ENCODE measurements around the gene PRKAR1B. TPM values are rescaled to one million over a fixed set of nuclear protein-coding genes. Genes with fewer than 3 reads are reported as not detected.

The PRKAR1B gene
- polyA plus RNA-seq, 6 donors from 2014 or later, result 2.9 to 5.9 (median 4.2) TPM

- no peak for ATAC-seq (ENCODE audit: low read depth in 2 of 2)
- no peak overlapping the region for H3K27ac Mint-ChIP-seq
- H3K27me3 Mint-ChIP-seq, result no peaks in the 10 kb centered on the region
- no peaks in the 10 kb centered on the region for H3K36me3 Mint-ChIP-seq
- peaks cover 0 to 5% (median 0%) of the 10 kb centered on the region in 7 donors for H3K9me3 Mint-ChIP-seq
- no peak for DNase-seq
- H3K4me3 Mint-ChIP-seq, result no peak overlapping the region
- H3K4me1 Mint-ChIP-seq, result peaks cover 1 to 9% (median 4%) of the 10 kb centered on the region in 3 donors
Measured at GRCh38 chr7:501526-501925, 225.6 kb downstream of the PRKAR1B start.

- Mint-ChIP-seq H3K36me3 (no peaks in the 10 kb centered on the region), H3K4me1 (peaks cover 1 to 9% (median 4%) of the 10 kb centered on the region in 3 donors), H3K27ac (peak overlapping the region in 1 of 6 donors; percentile 50), H3K4me3 (no peak overlapping the region), H3K9me3 (peaks cover 0 to 5% (median 0%) of the 10 kb centered on the region in 7 donors), H3K27me3 (no peaks in the 10 kb centered on the region)
- no peak for ATAC-seq (ENCODE audit: low read depth in 2 of 2)
- DNase-seq, result no peak
Measured at GRCh38 chr7:500521-501420, 226.3 kb downstream of the PRKAR1B start.

- ATAC-seq (ENCODE audit: low read depth in 2 of 2), result no peak
- Mint-ChIP-seq H3K9me3 (peaks cover 0 to 5% (median 0%) of the 10 kb centered on the region in 7 donors), H3K4me3 (no peak overlapping the region), H3K27me3 (no peaks in the 10 kb centered on the region), H3K36me3 (no peaks in the 10 kb centered on the region), H3K27ac (no peak overlapping the region), H3K4me1 (peaks cover 1 to 9% (median 4%) of the 10 kb centered on the region in 3 donors)
- no peak for DNase-seq
Measured at GRCh38 chr7:499853-500485, 227.1 kb downstream of the PRKAR1B start.

Other genes with a start within 250 kb of the PRKAR1B start
- gene PDGFA, start 207.4 kb downstream of the PRKAR1B start, polyA plus RNA-seq (ENCODE audit: low read depth in 6 of 6), result under 1 TPM in 1 of 6 donors, not detected in 5; 0.12 TPM
- 1 to 10 TPM; 1.4 to 4.5 (median 2.3) TPM for gene DNAAF5, start 582 bp downstream of the PRKAR1B start, polyA plus RNA-seq (ENCODE audit: low read depth in 6 of 6)
- 10 to 100 TPM; 38.9 to 93.6 (median 45.5) TPM for gene SUN1, start 105.2 kb upstream of the PRKAR1B start, polyA plus RNA-seq (ENCODE audit: low read depth in 6 of 6)
- 10 to 100 TPM in 5 of 6 donors, 1 to 10 TPM in 1; 7.6 to 25.7 (median 16.8) TPM for gene GET4, start 149.3 kb upstream of the PRKAR1B start, polyA plus RNA-seq (ENCODE audit: low read depth in 6 of 6)
- gene ADAP1, start 227.4 kb upstream of the PRKAR1B start, polyA plus RNA-seq (ENCODE audit: low read depth in 6 of 6), result 1 to 10 TPM; 3.3 to 7.0 (median 4.3) TPM
- 10 to 100 TPM; 22.6 to 34.5 (median 27.0) TPM for gene COX19, start 248.3 kb upstream of the PRKAR1B start, polyA plus RNA-seq (ENCODE audit: low read depth in 6 of 6)

Data from naive B cell (primary cell).